Measurements from ENCODE around the gene P2RY4. TPM values are rescaled to one million over a fixed set of nuclear protein-coding genes. Genes with fewer than 3 reads are reported as not detected.

Gene P2RY4
- total and polyA plus RNA-seq, 2 of the 4 experiments (the other 2 are of a cell fraction), result 0.14 TPM; not detected in 1

- H2AK5ac ChIP-seq (ENCODE audit: low read depth, low read length), result no peak overlapping the region
- H3K9me3 ChIP-seq (ENCODE audit: control insufficient read depth, insufficient read depth, low read length), result no peaks in the 10 kb centered on the region
- intact Hi-C loops (cut with micrococcal nuclease) (no loop called here), in situ Hi-C loops (cut with MboI; ENCODE audit: low sequenced_read_pairs) (no loop called here), dilution Hi-C loops (cut with HindIII; ENCODE audit: low sequenced_read_pairs, unreplicated experiment) (no loop called here)
- H2BK120ac ChIP-seq (ENCODE audit: low read depth, low read length), result no peak overlapping the region
- peak; percentile 18 for DNase-seq
- H3K4me3 ChIP-seq (ENCODE audit: insufficient read depth, low read depth, low read length), result no peak overlapping the region
- no peak overlapping the region for H2AK9ac ChIP-seq (replicated peaks; ENCODE audit: low read depth, low read length, poor library complexity)
- POLR2A ChIA-PET (ENCODE audit: unreplicated experiment), result no interaction called here
- no peak overlapping the region for H4K5ac ChIP-seq (ENCODE audit: low read depth, low read length)
- H2AFZ ChIP-seq (replicated peaks; ENCODE audit: low read length, poor library complexity), result no peak overlapping the region
- no peak for ATAC-seq (ENCODE audit: low read depth)
- peaks cover 8% of the 10 kb centered on the region for H3K27me3 ChIP-seq (ENCODE audit: control insufficient read depth, insufficient read depth, low read length)
- no peak overlapping the region for H3K14ac ChIP-seq (replicated peaks; ENCODE audit: low read depth, low read length)
- H3K27ac ChIP-seq (ENCODE audit: insufficient read depth, low read length), result no peak overlapping the region
- no peaks in the 10 kb centered on the region for H3K36me3 ChIP-seq (ENCODE audit: control insufficient read depth, insufficient read depth, low read length)
- H3K18ac ChIP-seq (ENCODE audit: low read depth, low read length), result no peak overlapping the region
- CTCF ChIA-PET, result no interaction called here
- no peak overlapping the region for H2BK20ac ChIP-seq (ENCODE audit: low read depth, low read length)
- H3K79me1 ChIP-seq (ENCODE audit: low read depth in 1 of 2, low read length in 2 of 2), result no peaks in the 10 kb centered on the region
- TF ChIP-seq MAFK (IDR thresholded peaks at IDR 0.05; ENCODE audit: low read depth, low read length) (no peak), MAZ (IDR thresholded peaks at IDR 0.05; ENCODE audit: borderline replicate concordance, low read depth, low read length) (no peak), ELK1 (IDR thresholded peaks at IDR 0.05; ENCODE audit: borderline replicate concordance, low read depth, low read length) (no peak), USF2 (IDR thresholded peaks at IDR 0.05; ENCODE audit: low read depth, low read length) (no peak), POLR2A (IDR thresholded peaks at IDR 0.05; ENCODE audit: low read depth, low read length) (no peak), SMC3 (IDR thresholded peaks at IDR 0.05; ENCODE audit: low read depth, low read length) (no peak), RAD21 (IDR thresholded peaks at IDR 0.05; ENCODE audit: low read length) (no peak), CHD1 (IDR thresholded peaks at IDR 0.05; ENCODE audit: low read depth, low read length) (no peak), RCOR1 (IDR thresholded peaks at IDR 0.05; ENCODE audit: insufficient replicate concordance, low read length) (no peak), BHLHE40 (IDR thresholded peaks at IDR 0.05; ENCODE audit: low read depth, low read length) (no peak), CEBPB (IDR thresholded peaks at IDR 0.05; ENCODE audit: low read depth, low read length) (no peak), FOS (IDR thresholded peaks at IDR 0.05; ENCODE audit: low read depth, low read length) (no peak)
- TF ChIP-seq, protein P1, sequence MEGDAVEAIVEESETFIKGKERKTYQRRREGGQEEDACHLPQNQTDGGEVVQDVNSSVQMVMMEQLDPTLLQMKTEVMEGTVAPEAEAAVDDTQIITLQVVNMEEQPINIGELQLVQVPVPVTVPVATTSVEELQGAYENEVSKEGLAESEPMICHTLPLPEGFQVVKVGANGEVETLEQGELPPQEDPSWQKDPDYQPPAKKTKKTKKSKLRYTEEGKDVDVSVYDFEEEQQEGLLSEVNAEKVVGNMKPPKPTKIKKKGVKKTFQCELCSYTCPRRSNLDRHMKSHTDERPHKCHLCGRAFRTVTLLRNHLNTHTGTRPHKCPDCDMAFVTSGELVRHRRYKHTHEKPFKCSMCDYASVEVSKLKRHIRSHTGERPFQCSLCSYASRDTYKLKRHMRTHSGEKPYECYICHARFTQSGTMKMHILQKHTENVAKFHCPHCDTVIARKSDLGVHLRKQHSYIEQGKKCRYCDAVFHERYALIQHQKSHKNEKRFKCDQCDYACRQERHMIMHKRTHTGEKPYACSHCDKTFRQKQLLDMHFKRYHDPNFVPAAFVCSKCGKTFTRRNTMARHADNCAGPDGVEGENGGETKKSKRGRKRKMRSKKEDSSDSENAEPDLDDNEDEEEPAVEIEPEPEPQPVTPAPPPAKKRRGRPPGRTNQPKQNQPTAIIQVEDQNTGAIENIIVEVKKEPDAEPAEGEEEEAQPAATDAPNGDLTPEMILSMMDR (conservative IDR thresholded peaks at IDR 0.05; ENCODE audit: low read depth, low read length), result no peak
- H3K4me1 ChIP-seq (ENCODE audit: control insufficient read depth, insufficient read depth, low read length), result no peaks in the 10 kb centered on the region; the same call in 1 of the 2 replicates
- BruUV-seq (replicated peaks), result no TSS peak
- H4K20me1 ChIP-seq (ENCODE audit: insufficient read depth, low read length), result no peaks in the 10 kb centered on the region
- no peak overlapping the region for H3K9ac ChIP-seq (ENCODE audit: low read depth, low read length)
- H2BK15ac ChIP-seq (ENCODE audit: low read depth, low read length), result no peak overlapping the region
- no peak overlapping the region for H3K4ac ChIP-seq (ENCODE audit: low read depth, low read length)
- H3K9me1 ChIP-seq (ENCODE audit: insufficient read depth, low read length), result no peaks in the 10 kb centered on the region
- no CpG with 5 or more reads among the region's 3 CpGs for WGBS, 2 experiments (ENCODE audit: extremely low coverage in 2 of 2, insufficient read length in 1 of 2)
- H3K23ac ChIP-seq (ENCODE audit: low read depth, low read length), result no peak overlapping the region
- no peak overlapping the region for H4K91ac ChIP-seq (ENCODE audit: insufficient read depth, low read depth, low read length)
- no peak overlapping the region for H3K4me2 ChIP-seq (ENCODE audit: low read depth, low read length)
- H3K56ac ChIP-seq (ENCODE audit: extremely low read depth, insufficient read depth, low read length), result no peak overlapping the region
- no peak overlapping the region for H4K8ac ChIP-seq (ENCODE audit: low read depth in 2 of 2, low read length in 2 of 2)
- H2BK5ac ChIP-seq (ENCODE audit: low read depth, low read length, poor library complexity, severe bottlenecking), result no peak overlapping the region
Measured at GRCh38 chrX:70253377-70254062, 6.5 kb downstream of the P2RY4 start.

Measured in IMR-90 (cell line).